IPS DF 6.9 (cell line): ENCODE data around the gene TASL.

Experiments
- DNase-seq: peaks from one replicate; pipeline ENCODE4 v3.0.0-alpha.2; 2013; ENCODE audit warnings: low read depth, low spot score
- H3K27ac ChIP-seq: one replicate; pipeline ENCODE4 v1.5.1; 2013; ENCODE audit warnings: low read length, control low read depth
- H3K27me3 ChIP-seq: 2 replicates; pipeline ENCODE4 v1.6.1; 2013; ENCODE audit warnings: mild to moderate bottlenecking, low read length; ENCODE audit not compliant: control insufficient read depth, insufficient read depth
- H3K36me3 ChIP-seq: 2 replicates; pipeline ENCODE4 v1.6.1; 2013; ENCODE audit warnings: low read length; ENCODE audit not compliant: control insufficient read depth, insufficient read depth
- H3K4me1 ChIP-seq: 2 replicates; pipeline ENCODE4 v1.6.1; 2013; ENCODE audit warnings: low read length; ENCODE audit not compliant: control insufficient read depth, insufficient read depth
- H3K4me3 ChIP-seq: 2 replicates; pipeline ENCODE4 v1.5.1; 2013; ENCODE audit warnings: mild to moderate bottlenecking, low read length
- H3K9me3 ChIP-seq: 2 replicates; pipeline ENCODE4 v1.6.1; 2013; ENCODE audit warnings: low read length, inconsistent platforms; ENCODE audit not compliant: control insufficient read depth, insufficient read depth
- WGBS: extraction: QIAGEN DNeasy Blood & Tissue Kit; methylation state at CpG from one replicate; pipeline ENCODE4 v1.1.7; 2013; ENCODE audit warnings: mixed read lengths, missing lambda C conversion rate; ENCODE audit not compliant: insufficient read length, insufficient coverage; 5-methylcytosine and 5-hydroxymethylcytosine counted together

TASL gene

DNA sequence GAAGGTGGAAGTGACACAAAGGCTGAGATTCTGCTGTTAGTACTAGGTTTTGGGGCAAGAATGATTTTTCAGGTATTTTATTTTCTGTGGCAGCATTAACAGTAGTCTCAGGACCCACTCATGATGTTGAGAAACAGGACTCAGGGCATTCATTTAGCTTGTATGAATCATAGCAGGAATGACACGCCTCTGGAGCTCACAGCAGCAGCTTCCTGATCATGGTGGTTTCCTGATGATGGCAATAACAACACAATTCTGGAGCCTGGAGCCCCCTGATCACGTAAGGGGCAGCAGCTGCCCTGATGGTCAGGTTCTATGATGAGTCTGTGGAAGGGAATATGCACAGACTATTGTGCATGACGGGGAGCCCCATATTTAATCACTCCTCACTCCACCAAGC is 47.0 kb downstream of the TASL start:
- no peaks in the 10 kb centered on the region for H3K9me3 ChIP-seq
- H3K27me3 ChIP-seq: no peaks in the 10 kb centered on the region
- H3K27ac ChIP-seq: no peak overlapping the region
- no peak for DNase-seq
- no peaks in the 10 kb centered on the region for H3K4me1 ChIP-seq
- H3K36me3 ChIP-seq: no peaks in the 10 kb centered on the region
- H3K4me3 ChIP-seq: no peak overlapping the region
- whole genome bisulfite sequencing: no CpG with 5 or more reads among the region's 3 CpGs

DNA sequence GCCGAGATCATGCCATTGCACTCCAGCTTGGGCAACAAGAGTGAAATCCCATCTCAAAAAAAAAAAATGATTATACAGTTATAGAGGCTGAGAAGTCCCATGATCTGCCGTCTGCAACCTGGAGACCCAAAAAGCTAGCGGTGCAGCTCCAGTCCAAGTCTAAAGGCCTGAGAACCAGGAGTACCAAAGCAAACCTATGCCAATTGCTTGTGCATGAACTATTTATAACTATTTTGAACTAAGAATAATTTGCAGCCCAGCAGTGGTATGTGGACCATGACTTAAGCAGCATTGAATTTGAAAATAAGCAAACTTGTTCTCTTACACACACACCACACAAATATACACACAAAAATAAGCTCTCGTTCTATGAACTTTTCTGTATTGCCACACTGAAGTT is 51.8 kb downstream of the TASL start:
- Histone ChIP-seq H3K4me3 (no peak overlapping the region), H3K9me3 (no peaks in the 10 kb centered on the region), H3K4me1 (no peaks in the 10 kb centered on the region), H3K27me3 (no peaks in the 10 kb centered on the region), H3K36me3 (no peaks in the 10 kb centered on the region), H3K27ac (no peak overlapping the region)
- no peak for DNase-seq
- WGBS: no CpG with 5 or more reads among the region's 4 CpGs

DNA sequence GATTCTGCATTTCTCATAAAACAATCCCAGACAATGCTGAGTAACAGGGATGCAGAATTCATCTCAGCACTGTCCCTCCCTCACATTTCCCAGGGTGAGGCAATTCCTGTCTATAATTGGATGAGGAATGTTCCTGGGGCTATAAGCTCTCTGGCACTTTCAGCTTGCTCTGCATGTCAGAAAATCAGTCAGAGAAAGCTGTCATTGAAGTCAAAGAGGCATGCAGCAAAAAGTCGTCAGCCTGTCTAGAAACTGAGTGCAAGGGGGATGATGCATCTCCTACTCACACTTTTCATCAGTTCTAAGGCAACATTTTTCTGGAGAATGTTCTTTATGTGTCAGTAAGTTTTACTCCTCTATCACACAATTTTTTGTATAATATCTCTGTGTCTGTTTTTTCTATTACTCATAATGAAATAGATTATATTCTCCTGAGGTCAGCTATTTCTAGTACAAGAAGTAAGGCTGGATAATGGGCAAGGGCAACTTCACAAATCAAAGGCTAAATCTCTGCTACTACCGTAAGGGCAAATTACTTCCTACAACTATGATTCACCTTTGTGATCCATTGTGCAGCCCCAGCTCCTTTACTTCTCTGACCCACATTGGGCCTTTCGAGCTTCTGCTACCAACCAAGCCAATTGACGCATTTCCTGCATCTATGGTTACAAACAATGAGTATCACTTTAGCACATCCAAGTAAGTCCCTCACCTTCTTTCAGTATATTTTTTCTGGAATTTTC is 56.0 kb downstream of the TASL start:
- Histone ChIP-seq H3K4me1 (no peaks in the 10 kb centered on the region), H3K27me3 (no peaks in the 10 kb centered on the region), H3K4me3 (no peak overlapping the region), H3K36me3 (no peaks in the 10 kb centered on the region), H3K9me3 (no peaks in the 10 kb centered on the region), H3K27ac (no peak overlapping the region)
- no CpG with 5 or more reads among the region's 4 CpGs for WGBS
- DNase-seq: no peak

- no peak for DNase-seq
- Histone ChIP-seq H3K9me3 (no peaks in the 10 kb centered on the region), H3K27me3 (no peaks in the 10 kb centered on the region), H3K4me1 (no peaks in the 10 kb centered on the region), H3K27ac (no peak overlapping the region), H3K4me3 (no peak overlapping the region), H3K36me3 (no peaks in the 10 kb centered on the region)
- no CpG with 5 or more reads among the region's 3 CpGs for WGBS
These were observed 64.3 kb downstream of the TASL start for GRCh38 chrX:30513284-30513683.
